Activated naive CD4-positive, alpha-beta T cell treated with anti-CD3 and anti-CD28 coated beads, Interleukin-2, amount 50 U/mL, for 72 hours (primary cell): ENCODE data around the gene ZNF683. TPM values are rescaled to one million over a fixed set of nuclear protein-coding genes. Genes with fewer than 3 reads are reported as not detected.

Experiments
- ATAC-seq, 2 donors: fragments of 150-1000 bp; cut with Tn5 transposase; 2 replicates each; pipeline ENCODE4 v1.10.0; 2021; ENCODE audit warnings: mild to moderate bottlenecking in 2 of 2, moderate library complexity in 2 of 2
- DNase-seq, 2 donors: peaks; one replicate each; pipeline ENCODE4 v3.0.0; 2021 to 2022; ENCODE audit warnings: low spot score in 2 of 2
- H3K27ac Mint-ChIP-seq, 2 donors: one replicate each; pipeline ENCODE4 v1.8.0; 2022; ENCODE audit warnings: mild to moderate bottlenecking in 2 of 2, mixed read lengths in 2 of 2
- H3K36me3 Mint-ChIP-seq, 2 donors: one replicate each; pipeline ENCODE4 v1.8.0; 2022; ENCODE audit warnings: mixed read lengths in 2 of 2
- H3K9me3 Mint-ChIP-seq, 2 donors: one replicate each; pipeline ENCODE4 v1.8.0; 2022; ENCODE audit warnings: mixed read lengths in 2 of 2
- total RNA-seq, 2 donors: library from RNA; stranded (reverse); gene quantifications; one replicate each; pipeline ENCODE4 v1.2.3, GENCODE V29; 2022

ZNF683 gene
- total RNA-seq, 2 donors from 2014 or later = not detected

DNA sequence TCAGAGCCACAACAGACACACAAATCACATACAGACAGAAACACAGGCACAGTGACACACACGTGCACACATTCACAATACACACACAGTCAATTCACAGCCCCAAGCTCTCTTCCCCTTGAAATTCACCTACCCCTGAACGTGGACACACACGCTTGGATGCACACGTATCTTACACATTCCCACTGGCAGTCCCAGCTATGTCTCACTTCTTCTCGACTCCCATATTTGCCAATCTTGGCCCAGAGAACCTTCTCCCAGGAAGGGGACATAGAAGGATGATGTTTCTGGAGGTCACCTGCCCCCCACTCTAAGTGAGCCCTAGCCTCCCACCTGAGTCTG, 20.2 kb downstream of the ZNF683 start:
- Mint-ChIP-seq H3K9me3 (no peaks in the 10 kb centered on the region), H3K27ac (no peak overlapping the region), H3K36me3 (no peaks in the 10 kb centered on the region)
- ATAC-seq = no peak
- no peak for DNase-seq

DNA sequence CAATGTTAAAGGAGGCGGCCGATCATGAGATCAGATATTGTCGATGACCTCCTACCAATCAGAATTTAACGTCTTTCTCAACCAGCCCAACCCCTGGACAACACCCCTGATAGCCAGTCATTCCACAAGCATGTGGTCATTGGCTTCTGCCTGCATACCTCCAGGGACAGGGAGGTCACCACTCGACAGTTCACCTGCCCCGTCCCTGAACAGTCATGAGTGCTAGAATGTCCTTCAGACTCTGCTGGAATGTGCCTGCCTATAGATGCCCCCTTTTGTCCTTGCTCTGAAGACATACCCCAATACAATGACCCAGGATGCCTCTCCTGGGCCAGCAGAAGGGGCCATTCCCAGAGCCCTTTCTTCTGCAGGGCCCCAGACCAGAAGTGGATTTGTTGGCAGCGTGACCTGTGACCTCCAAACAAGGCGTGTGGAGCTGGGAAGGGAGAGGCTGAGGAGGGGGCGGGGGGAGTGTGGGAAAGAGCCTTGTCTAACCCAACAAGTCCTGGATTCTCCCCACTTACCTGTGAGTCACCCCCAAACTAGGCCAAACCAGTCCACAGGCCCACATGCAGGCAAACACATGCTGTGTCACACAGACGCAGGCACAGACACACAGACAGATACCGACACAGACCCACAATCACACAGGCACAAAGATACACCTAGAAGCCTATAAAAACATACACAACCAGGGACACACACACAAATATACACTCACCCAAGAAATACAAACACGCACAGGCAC, 20.8 kb downstream of the ZNF683 start:
- DNase-seq (no peak), ATAC-seq (no peak)
- Mint-ChIP-seq H3K9me3 (no peaks in the 10 kb centered on the region), H3K27ac (peak overlapping the region in 1 of 2 donors; percentile 16), H3K36me3 (no peaks in the 10 kb centered on the region)

DNA sequence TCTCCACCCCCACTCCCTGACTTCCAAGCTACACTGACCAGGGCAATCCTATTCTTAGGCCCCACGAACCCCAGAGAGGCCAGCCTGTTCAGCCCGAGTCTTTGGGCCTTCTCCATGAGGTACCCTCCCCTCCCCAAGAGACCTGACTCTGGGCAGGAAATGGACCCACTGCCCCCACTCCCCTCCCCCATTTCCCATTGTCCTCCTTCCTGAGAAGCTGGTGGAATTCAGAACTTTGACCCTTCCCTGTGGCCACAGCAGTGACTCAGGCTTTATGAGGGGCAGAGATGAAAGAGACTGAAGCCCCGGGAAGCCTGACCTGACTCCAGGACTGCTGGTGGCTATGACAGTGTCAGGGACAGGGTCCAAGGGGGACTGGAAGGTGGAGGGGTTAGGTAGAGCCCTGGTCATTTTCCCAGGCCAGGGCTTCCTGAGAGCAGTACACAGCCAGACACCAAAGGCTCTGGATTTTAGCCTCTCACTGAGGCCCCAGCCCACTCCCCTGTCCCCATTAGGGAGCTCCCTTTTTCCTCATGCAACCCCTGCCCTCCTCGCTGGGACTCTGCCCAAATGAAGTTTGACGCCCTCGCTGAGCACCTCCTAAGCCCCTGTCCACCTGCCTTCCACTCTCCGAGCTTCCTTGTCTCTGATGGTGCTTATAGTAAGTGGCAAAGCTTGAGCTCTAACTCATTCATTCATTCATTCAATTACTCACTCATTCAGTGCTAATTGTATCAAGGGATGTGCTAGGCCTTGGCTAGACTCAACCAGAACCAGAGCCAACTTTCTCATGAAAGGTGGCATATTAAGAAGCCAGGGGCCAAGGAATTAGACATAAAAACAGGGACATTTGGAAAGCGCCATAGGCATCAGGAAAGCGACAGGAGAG, 21.6 kb downstream of the ZNF683 start:
- no peaks in the 10 kb centered on the region for H3K9me3 Mint-ChIP-seq
- DNase-seq (no peak), ATAC-seq (no peak)
- H3K36me3 Mint-ChIP-seq = no peaks in the 10 kb centered on the region
- peak overlapping the region in 1 of 2 donors; percentile 16 for H3K27ac Mint-ChIP-seq

DNA sequence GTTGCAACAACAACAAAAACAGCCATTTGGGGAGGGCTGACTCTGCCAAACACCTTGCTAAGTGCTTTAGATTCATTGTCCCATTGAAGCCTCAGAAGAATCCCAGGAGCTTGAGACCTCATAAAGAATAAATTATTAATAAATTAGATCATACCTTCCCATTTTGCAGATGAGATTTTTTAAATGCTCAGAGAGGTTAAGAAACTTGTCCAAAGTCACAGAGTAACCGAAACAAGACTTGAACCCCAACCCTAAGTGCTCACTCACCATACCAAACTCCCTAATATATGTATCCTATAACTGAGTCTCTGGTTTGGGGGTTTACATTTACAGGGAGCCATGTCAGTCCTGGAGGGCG, 22.2 kb downstream of the ZNF683 start:
- no peaks in the 10 kb centered on the region for H3K9me3 Mint-ChIP-seq
- no peak overlapping the region for H3K27ac Mint-ChIP-seq
- DNase-seq (no peak), ATAC-seq (no peak)
- H3K36me3 Mint-ChIP-seq = no peaks in the 10 kb centered on the region

DNA sequence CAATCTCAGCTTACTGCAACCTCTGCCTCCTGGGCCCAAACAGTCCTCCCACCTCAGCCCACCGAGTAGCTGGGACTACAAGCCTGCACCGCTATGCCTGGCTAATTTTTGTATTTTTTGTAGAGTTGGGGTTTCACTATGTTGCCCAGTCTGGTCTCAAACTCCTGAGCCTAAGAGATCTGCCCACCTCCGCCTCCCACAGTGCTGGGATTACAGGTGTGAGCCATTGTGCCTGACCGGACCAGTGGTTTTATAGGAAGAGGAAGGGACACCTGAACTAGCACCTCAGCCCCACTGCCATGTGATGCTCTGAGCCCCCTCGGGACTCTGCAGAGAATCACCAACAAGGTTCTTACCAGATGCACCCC, 22.7 kb downstream of the ZNF683 start:
- Mint-ChIP-seq H3K9me3 (no peaks in the 10 kb centered on the region), H3K36me3 (no peaks in the 10 kb centered on the region), H3K27ac (no peak overlapping the region)
- no peak for ATAC-seq
- no peak for DNase-seq

DNA sequence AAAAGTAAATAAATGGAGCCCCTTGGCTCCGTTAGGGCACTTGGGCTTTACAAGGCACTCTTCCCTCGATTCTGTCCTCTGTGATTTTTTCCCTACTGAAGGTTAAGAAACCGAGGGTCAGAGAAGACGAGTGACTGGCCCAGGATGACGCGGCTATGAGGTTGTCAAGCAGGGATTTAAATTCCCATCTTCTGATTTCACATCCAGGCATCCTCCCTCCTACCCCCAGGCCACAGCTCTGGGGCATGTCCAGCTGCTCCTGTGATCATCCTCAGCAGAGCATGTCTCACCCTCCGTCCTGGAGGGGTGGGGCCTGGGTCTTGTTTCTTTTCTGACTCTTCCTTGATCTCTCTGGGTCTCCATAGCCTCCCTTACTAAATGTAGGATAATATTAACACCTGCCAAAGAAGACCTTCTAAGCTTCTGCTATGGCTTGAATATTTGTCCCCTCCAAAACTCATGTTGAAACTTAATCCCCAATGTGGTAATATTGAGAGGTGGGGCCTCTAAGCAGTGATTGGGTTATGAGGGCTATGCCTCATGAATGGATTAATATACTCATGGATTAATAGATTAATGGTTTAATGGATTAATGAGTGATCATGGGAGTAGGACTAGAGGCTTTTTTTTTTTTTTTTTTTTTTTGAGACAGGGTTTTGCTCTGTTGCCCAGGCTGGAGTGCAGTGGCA, 23.2 kb downstream of the ZNF683 start:
- H3K36me3 Mint-ChIP-seq = no peaks in the 10 kb centered on the region

DNA sequence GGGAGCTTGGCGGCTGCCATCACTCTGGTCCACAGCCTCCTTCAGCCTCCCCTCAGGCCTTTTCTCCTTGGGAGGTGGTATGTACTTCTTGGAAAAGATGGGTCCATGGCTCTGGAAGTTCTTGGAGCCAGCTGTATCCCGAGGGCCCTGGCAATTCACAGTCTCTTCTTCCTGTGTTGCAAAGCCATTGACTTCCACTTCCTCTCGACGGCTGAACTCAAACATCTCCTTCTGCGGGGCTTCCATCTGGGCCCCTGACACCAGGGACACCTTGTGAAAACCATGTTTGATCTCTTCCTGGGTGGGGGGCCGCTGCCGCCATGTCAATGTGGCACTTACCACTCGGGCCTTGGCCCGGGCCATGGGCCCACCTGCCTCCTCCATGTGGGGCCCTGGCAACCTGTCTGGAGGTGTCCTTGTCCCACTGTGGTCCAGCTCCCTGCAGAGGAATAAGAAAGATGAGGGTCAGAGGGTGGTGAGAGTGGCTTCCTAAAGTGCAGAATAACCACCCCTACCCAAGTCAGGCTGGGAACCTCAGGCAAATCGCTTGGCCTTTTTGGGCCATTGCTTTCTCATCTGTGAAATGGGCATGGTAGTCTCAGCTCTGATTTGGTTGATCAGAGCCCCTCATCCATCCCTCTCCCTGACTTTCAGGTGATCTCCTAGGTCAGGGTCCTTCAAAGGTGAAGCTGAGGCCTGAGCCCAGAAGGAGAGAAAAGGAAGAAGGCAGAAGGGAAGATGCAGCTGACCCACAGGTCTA, 26.1 kb downstream of the ZNF683 start:
- ATAC-seq (no peak), DNase-seq (no peak)
- no peaks in the 10 kb centered on the region for H3K9me3 Mint-ChIP-seq
- H3K36me3 Mint-ChIP-seq = no peaks in the 10 kb centered on the region
- H3K27ac Mint-ChIP-seq = peak overlapping the region in 1 of 2 donors; percentile 29

More for the DNA sequence above, 23.2 kb downstream of the ZNF683 start:
- no peak overlapping the region for H3K27ac Mint-ChIP-seq
- ATAC-seq (no peak), DNase-seq (no peak)
- no peaks in the 10 kb centered on the region for H3K9me3 Mint-ChIP-seq

DNA sequence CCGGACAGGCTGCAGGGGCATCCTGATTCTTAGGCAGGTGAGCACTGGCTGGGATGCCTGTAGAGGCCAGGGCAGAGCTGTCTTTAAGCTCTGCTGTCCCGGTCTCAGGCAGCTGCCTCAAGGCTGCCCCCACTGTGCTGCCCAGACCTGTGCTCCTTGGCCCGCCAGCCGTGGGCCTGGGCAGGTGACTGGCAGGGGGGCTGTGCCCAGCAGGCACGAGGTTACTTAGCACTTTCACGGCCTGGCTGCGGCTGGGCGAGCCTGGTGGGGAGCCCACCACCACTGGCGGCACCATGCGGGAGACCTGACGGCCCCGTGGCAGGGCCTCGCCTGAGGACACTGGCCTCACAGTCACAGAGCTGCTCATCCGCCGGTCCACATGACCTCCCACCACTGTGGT, 26.8 kb downstream of the ZNF683 start:
- Mint-ChIP-seq H3K9me3 (no peaks in the 10 kb centered on the region), H3K36me3 (no peaks in the 10 kb centered on the region), H3K27ac (no peak overlapping the region)
- ATAC-seq = no peak
- DNase-seq = no peak

DNA sequence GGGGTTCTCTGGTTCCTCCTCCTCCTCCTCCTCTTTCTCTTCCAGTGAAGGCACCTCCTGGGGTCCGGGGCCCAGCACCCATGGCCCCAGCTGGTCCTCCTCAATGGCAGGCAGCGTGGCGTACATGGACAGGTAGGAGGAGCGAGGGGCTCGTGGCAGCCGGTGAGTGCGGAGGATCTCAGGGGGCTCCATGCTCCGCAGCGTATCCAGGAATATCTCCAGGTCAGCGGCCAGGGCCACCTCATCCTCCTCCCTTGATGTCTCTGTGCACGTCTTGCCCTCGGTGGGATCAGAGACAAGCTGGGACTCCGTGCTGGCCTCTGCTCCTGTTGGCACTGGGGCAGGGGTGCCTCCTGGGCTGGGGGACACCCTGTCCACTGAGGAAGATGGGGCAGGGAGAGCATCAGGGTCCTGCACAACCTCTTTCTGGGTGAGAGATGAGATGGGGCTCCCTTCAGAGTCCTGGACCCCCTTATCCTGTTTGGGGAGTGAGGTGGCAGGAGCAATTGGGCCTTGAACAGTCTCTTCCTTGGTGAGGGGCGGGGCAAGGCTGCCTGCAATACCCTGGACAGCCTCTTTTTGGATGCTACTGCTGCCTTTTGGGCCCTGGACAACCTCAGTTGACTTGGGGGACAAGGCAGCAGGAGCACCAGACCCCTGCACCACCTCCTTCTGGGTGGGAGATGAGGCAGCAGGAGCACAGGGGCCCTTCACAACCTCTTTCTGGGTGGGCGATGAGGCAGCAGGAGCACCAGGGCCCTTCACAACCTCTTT, 28.2 kb downstream of the ZNF683 start:
- DNase-seq = no peak
- no peaks in the 10 kb centered on the region for H3K36me3 Mint-ChIP-seq
- no peak for ATAC-seq
- no peaks in the 10 kb centered on the region for H3K9me3 Mint-ChIP-seq
- peak overlapping the region in 1 of 2 donors; percentile 68 for H3K27ac Mint-ChIP-seq

DNA sequence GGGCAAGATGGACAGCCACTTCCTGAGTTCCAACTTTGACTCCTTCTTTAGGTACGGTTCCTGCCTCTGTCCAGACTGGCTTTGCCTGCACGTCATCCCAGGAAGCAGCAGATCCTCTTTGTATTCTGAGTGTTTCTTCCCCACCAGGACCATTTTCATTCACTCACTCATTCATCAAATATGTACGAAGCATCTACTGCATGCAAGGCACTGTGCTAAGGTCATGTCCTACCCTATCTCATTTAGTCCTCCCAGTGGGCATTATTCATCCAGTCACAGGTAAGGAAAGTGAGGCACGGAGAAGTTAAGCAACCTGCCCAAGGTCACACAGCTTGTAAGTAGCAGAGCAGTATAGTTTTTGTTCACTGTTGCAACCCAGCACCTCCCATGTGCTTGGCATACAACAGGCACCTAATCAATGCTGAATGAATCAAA, 32.5 kb downstream of the ZNF683 start:
- ATAC-seq (no peak), DNase-seq (no peak)
- H3K9me3 Mint-ChIP-seq = no peaks in the 10 kb centered on the region
- no peak overlapping the region for H3K27ac Mint-ChIP-seq
- H3K36me3 Mint-ChIP-seq = no peaks in the 10 kb centered on the region

DNA sequence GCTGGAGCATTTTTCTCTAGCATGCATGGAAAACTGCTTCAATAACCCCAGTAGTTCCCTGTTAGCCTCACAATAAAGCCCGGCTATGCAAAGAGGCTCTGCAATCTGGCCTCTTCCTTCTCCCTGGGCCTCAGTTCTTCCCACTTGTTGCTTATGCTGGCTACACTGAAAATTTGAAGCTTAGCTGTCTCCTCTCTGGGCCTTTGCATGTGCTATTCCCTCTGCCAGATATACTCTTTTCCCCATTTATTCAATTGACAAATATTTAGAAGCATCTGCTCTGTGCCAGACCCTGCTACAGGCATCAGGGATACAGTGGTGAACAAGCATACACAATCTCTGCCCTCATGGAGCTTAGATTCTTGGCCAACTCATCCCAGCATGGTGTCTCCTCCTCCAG, 33.9 kb downstream of the ZNF683 start:
- no peak for ATAC-seq
- no peak overlapping the region for H3K27ac Mint-ChIP-seq
- DNase-seq = no peak
- H3K9me3 Mint-ChIP-seq = no peaks in the 10 kb centered on the region
- H3K36me3 Mint-ChIP-seq = no peaks in the 10 kb centered on the region

DNA sequence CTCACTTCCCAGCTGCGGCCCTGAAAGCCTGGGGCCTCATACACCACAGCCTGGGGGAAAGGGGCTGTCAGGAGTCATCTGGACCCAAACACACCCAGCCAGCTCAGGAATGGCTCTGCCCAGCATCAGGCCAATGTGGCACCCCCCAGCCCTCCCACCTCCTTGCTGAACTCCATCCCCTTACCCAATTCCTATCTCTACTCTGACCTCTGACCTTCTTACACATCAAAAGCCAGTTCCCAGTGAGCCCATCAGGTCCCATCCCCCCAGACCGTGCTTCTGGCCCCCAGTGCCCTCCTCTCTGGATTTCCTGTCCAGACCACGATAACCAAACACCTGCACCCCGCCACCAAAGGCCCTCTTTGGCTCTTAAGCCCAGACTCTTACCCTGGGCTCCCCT, 34.9 kb downstream of the ZNF683 start:
- ATAC-seq = no peak
- Mint-ChIP-seq H3K9me3 (no peaks in the 10 kb centered on the region), H3K36me3 (no peaks in the 10 kb centered on the region), H3K27ac (no peak overlapping the region)
- DNase-seq = no peak

DNA sequence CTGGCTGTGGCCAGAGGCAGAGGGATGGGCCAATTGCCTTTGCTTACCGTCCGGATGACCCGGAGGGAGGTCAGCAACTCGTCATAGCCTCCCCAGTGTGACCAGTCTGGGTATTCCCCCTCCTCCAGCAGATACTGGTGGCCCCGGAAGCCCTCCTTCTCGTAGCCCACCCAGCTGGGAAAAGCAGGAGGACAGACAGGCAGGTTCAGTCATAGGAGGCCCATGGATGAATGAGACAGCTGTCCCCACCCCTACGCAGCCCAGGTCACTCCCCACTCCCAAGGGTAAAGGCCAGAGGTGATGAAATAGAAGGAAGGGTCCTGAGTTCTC, 35.4 kb downstream of the ZNF683 start:
- Mint-ChIP-seq H3K27ac (no peak overlapping the region), H3K36me3 (no peaks in the 10 kb centered on the region), H3K9me3 (no peaks in the 10 kb centered on the region)
- ATAC-seq (no peak), DNase-seq (no peak)

DNA sequence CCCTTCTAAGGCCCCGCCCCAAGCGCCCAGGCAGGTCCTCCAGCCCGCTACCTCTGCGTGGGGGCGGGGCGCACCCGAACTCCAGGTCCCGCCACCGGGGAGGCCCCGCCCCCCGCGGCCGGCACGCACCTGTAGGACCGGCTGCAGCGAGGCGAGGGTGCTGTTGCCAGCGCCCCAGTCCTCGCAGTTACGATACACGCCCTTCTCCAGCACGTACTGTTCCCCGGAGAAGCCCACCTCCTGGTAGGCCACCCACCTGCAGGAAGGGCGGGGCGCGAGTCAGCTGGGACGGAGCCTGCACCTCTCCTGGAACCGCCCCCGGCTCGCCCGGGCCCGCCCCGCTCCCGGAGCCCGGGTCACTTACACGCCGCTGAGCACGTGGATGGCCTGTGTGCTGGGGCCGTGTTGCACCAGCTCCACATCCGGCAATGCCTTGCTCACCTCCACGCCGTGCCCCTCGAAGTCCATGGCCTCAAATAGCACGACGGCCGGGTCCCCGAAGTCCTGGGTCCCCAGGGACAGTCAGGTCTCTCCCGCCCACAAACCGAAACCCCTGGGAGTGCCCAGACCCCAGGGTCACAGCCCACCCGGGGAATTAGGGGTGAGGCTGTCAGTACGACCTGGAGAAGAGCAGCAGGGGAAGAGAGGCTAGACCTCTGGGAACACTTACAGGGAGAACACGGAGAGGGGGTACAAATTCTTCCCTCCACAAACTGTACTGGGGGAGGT, 35.9 kb downstream of the ZNF683 start:
- H3K27ac Mint-ChIP-seq = no peak overlapping the region
- H3K36me3 Mint-ChIP-seq = no peaks in the 10 kb centered on the region
- ATAC-seq = peak; percentile 90 to 93
- peak; percentile 67 to 81 for DNase-seq
- no peaks in the 10 kb centered on the region for H3K9me3 Mint-ChIP-seq

DNA sequence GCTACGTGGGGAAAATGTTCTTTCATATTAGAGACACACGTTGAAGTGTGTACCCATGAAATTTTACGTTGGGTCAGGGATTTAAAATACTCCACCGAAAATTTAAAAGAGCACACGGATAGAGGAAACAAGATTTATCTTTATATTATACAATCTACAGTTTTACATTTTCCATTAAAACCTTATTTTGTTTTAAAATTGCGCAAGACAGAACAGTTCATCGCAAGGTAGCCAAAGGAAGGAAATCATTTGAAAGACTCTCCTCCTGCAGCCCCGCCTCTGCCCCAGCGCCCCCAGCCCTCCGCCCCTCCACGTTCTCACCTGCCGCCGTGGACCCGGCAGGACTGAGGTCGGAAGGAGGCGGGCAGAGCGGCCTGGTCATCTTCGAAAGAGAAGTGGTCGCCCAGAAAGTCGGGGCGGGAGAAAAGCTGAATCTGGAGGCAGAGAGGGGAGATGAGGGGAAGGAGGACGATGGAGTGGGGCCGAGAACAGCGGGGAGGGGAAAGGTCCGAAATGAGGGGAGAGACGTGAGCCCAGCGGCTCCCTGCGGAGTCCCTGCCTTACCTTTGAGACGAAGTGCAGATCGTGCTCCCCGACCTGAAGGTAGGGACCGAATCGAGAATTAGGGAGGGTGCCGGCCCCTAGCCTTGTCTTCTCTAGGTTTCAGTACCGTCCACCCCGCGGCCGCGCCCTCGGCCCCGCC, 36.6 kb downstream of the ZNF683 start:
- ATAC-seq (peak; percentile 6 to 17), DNase-seq (peak in 1 of 2 donors; percentile 20)
- H3K27ac Mint-ChIP-seq = peak overlapping the region in 1 of 2 donors; percentile 36
- no peaks in the 10 kb centered on the region for H3K36me3 Mint-ChIP-seq
- H3K9me3 Mint-ChIP-seq = no peaks in the 10 kb centered on the region
